Stimulated activated CD4-positive, alpha-beta T cell treated with anti-CD3 and anti-CD28 coated beads, Interleukin-15, amount 100 ng/mL, for 24 hours (primary cell): ENCODE results near the gene TTC32.
"Not testable (repeated sequence)": the region's sequence is repeated elsewhere in the genome, so short reads cannot be mapped to it uniquely, and the experiment has no call there.

Experiments used
- DNase-seq: peaks from one replicate; pipeline ENCODE4 v3.0.0-alpha.2; 2020

TTC32 gene

DNA sequence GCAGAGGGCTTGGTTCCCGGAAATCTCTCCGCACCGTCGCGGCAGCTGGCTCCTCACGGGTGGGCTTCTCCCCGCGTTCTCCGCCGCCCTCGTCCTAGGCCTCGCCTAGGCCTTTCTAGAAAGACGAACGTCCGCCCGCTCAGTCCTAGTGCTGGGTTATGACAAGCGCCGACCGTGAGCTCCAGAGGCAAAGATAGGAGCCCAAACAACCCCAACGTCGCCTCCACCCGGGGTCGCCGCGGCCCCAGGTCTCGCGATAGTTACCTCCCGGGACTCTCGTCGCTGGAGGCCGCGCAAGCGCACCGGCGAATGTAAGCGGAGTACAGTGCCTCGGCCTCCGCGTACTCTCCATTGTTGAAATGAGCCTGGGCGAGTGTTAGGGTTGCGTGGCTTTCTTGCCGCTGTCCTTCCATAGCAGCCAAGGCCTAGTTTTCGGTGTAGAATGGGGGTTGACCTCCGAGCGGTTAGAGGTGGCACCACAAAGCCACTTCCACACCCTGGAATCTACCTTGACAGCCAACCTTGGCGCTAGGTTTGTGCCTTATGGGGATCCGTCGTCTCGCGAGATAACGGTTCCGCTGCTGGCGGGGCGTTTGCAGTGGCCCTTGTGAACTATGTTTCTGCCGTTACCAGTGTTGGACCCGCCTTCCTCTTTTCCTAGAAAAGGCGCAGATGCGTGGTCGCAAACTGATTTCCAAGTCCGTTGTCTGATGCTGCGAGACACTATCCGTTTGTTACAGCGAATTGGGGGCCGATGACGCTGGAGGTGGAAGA lies at the start of gene TTC32:
TSS of gene TTC32 (minus strand) at position 542 of the 774 bp plus-strand sequence. CDS start at position 413, 129 bp downstream.
- peak; percentile 93 for DNase-seq

DNA sequence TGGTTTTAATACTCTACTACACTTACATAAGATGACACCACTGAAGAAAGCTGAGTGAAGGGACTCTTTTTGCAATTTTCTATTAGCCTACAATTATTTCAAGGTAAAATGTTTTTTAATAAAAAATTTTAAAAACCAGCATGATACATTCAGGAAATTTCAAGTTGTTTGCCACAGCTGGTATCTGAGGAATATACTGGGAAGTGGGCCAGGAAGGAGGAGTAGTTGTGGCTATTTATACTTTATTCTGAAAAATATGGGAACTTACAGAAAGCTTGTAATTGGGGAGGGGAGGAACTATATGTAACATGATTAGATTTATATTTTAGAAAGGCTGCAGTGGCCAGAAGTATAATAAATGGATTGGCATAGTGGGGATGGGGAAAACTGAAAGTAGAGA lies 47.3 kb upstream of the TTC32 start:
- no peak for DNase-seq

GRCh38 chr2:19947184-19947940 lies 45.6 kb upstream of the TTC32 start:
- DNase-seq = no peak

- no peak for DNase-seq
Measured at GRCh38 chr2:19944205-19944845, 42.5 kb upstream of the TTC32 start.

DNA sequence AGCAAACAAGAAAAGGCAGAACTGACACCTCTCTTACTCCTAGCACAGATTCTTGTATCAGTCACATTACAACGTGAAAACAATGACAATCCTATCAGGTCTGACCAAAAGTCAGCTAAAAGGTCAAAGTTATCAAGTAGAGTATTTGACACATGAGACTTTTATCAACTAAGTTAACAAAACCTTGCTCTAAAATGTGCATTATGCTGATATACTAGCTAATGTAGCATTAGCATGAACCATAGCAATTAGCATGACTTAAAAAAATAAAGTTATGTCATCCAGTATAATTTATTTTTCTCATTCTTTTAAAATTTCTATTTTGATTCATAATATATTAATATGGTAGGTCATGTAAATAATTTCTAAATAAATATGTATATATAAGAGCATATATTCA lies 41.4 kb upstream of the TTC32 start:
- no peak for DNase-seq

GRCh38 chr2:19942199-19942598 lies 40.4 kb upstream of the TTC32 start:
- no peak for DNase-seq

DNA sequence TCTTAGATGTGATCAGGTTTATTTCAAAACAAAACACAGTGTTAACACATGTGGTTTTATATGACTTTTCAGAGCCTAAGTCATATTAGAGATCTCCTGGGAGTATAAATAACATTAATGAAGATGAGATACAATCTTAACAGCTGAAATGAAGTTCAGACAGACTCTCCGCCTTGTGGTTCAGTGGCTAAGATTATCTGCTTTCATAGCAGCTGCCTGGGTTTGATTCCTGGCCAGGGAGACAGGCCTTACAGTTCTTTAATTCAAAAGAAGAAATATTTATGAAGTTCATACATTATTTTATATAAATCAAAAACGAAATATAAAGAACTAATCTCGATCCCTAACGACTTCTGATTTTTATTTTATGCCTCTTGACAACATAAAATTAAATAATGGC lies 35.2 kb upstream of the TTC32 start:
- DNase-seq = no peak

DNA sequence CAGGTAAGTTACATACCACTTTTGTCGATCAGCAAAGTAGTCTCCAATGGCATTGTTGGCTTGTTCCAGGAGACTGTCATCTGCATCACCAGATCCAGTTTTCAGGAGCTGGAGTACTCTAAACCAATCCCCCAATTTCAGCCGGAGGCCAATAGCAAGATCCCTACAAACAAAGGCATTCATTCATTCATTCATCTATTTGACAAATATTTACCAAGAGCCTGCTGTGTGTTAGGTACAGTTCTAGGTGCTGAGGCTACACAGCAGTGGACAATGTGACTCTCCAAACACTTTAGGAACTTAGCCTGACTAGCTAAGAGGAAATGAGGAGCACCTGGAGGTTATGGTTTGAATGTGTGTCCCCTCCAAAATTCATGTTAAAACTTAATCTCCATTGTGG lies 34.4 kb upstream of the TTC32 start:
- no peak for DNase-seq

- no peak for DNase-seq
Measured at GRCh38 chr2:19933351-19933981, 31.7 kb upstream of the TTC32 start.

DNA sequence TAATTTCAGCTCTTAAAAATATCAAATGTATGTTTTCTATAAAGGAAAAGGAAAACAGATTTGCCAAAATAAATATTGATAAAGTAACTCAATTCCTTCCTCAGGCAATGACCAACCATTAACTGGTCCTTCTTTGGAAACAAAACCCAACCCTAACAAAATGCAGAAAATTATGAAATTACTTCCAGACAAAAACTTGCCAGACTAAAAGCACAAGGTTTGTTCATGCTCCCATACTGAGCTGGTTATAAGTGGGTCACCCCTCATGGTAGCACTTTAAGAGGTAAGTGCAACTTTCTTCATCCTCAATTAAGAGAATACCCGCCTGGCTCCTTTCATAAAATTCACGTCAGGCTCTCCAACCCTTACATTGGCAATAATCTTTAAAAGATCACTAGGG lies 31.1 kb upstream of the TTC32 start:
- no peak for DNase-seq

DNA sequence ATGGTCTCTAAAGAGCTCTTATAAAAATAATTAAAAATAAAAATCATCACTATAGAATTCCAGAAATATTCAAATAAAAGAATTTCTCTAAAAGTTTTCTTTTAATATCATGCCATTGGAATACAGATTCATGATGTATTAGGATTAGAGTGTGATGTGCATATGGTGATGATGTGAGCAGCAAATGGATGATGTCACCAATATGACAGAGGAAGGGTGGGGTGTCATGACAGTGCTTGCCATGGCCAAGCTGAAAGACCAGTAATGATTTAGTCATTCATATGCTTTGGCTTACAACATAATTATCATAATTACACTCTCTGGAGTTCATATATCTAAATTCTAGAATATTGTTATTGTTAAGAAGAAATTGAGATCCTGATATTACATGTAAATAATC lies 27.4 kb upstream of the TTC32 start:
- DNase-seq = no peak

DNA sequence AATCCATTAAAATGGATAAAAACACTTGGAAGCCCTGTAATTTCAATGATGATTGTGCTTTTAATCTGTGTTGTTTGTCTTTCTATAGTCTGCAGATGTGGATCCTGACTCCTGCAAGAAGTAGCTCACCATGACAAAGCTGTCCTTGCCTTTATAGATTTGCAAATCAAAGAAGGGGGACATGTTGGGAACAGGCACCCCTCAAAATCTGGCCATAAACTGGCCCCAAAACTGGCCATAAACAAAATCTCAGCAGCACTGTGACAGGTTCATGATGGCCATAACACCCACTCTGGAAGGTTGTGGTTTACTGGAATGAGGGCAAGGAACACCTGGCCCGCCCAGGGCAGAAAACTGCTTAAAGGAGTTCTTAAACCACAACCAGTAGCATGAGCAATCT lies 26.0 kb upstream of the TTC32 start:
- DNase-seq = not testable (repeated sequence)

DNA sequence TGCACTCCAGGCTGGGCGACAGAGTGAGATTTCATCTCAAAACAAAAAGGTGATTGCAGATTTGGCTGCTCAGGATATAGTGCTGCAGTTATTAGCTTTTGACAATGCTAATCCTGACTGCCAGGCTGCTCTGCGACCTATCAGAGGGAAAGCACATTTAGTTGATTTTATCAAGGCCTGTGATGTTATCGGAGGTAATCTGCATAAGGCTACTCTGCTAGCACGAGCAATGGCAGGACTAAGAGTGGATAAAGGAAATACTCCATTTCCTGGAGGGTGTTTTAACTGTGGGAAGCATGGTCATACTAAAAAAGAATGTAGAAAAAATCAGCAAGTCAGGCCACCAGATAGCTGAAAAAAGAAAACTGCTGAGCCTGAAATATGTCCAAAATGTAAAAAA lies 22.7 kb upstream of the TTC32 start:
- DNase-seq = not testable (repeated sequence)

- DNase-seq = not testable (repeated sequence)
Measured at GRCh38 chr2:19922188-19922587, 20.4 kb upstream of the TTC32 start.

- DNase-seq = no peak
Measured at GRCh38 chr2:19916385-19916950, 14.7 kb upstream of the TTC32 start.

GRCh38 chr2:19914266-19914975 lies 12.6 kb upstream of the TTC32 start:
- no peak for DNase-seq

DNA sequence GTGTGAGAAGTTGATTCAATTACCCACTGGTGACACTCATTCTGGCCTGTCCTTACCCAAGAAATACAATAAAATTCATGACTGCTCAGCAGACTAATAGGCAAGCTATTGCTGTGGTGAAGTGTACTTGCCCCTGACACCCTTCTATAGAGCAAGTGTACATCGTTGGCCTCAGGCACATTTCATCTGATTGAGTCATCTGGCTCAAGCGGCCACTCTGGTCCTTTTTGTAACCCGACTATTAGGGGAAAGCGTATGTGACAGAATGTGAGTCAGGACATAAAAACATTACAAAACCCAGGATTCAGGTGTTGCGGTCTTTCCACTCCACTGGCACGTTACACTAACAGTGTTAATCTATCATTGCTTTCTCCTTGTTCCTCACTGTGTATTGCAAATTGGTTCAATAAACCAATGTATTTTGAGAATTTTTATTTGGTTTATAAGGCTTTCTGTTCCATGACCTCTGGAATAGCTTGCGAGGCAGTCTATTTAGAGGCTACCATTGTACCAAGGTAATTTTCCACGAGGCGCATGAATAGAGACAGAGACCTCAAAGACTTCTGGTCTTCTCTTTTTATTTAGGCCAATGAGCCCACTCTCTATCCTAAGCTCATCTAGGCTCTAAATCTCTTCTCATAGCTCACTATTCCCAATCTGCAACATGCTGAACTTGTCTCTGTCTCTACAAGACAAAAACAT lies 10.2 kb upstream of the TTC32 start:
- DNase-seq = no peak

- DNase-seq = no peak
Measured at GRCh38 chr2:19902216-19902740, 495 bp upstream of the TTC32 start.

GRCh38 chr2:19900931-19901441 lies 797 bp downstream of the TTC32 start:
- DNase-seq = no peak

- peak; percentile 21 for DNase-seq
Measured at GRCh38 chr2:19899985-19900930, 1.5 kb downstream of the TTC32 start.
